PC-3 (cell line): ENCODE results near the gene MAP2K3.

Experiments used
- EZH2 ChIP-seq: fragments of 300-600 bp; sonication (generic); IDR thresholded peaks from one replicate; pipeline ENCODE4 v1.6.1; 2017; ENCODE audit warnings: antibody characterized with exemption, mild to moderate bottlenecking, low read length; ENCODE audit not compliant: unreplicated experiment
- TF ChIP-seq, protein P1 (sequence below): fragments of 300-600 bp; sonication (generic); conservative IDR thresholded peaks from 2 replicates; pipeline ENCODE4 v1.5.1; 2017; ENCODE audit warnings: antibody characterized with exemption, low read depth, mild to moderate bottlenecking, low read length

DNA sequence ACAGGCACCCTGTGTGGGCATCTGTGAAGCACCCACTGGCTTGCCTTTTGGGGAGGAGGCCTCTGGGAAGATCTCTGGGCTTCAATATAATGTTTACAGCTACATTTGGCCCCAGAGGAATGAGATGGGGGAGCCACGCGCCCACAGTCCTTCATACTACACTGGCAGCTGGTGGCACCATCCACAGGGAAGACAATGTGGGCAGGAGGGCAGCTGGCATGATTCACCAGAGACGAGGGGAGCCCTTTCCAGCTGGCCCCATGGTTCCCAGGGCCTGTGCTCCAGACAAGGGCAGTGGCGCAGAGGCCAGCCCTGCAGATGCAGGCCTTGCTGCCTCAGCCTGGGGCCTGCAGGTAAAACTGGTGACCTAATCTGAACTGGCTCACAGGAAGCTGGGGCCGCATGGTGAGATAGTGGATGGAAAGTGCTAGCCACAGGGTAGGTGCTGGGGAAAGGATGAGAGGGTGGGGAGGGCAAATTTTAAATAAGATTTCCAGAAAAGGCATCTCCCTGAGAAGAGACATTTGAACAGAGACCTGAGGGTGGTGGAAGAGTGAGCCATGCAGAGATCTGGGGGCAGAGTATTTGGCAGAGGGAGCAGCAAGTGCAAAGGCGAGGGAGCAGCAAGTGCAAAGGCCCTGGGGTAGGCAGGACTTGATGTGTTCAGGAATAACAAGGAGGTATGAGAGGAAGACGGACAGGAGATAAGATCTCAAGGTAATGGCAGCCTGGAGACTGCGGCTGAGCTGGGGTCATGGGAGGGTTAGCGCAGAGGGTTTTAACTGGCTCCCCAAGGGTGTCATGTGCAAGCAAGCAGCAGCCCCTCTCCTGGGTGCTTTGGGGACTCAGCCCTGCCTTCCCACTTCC is 79.5 kb downstream of the MAP2K3 start:
- TF ChIP-seq EZH2 = no peak
- TF ChIP-seq, protein P1, sequence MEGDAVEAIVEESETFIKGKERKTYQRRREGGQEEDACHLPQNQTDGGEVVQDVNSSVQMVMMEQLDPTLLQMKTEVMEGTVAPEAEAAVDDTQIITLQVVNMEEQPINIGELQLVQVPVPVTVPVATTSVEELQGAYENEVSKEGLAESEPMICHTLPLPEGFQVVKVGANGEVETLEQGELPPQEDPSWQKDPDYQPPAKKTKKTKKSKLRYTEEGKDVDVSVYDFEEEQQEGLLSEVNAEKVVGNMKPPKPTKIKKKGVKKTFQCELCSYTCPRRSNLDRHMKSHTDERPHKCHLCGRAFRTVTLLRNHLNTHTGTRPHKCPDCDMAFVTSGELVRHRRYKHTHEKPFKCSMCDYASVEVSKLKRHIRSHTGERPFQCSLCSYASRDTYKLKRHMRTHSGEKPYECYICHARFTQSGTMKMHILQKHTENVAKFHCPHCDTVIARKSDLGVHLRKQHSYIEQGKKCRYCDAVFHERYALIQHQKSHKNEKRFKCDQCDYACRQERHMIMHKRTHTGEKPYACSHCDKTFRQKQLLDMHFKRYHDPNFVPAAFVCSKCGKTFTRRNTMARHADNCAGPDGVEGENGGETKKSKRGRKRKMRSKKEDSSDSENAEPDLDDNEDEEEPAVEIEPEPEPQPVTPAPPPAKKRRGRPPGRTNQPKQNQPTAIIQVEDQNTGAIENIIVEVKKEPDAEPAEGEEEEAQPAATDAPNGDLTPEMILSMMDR = no peak
